Measurements from ENCODE around the gene HSF2BP.
"Not testable (repeated sequence)": the region's sequence is repeated elsewhere in the genome, so short reads cannot be mapped to it uniquely, and the experiment has no call there.

GRCh38 chr21:43651926-43652325, 7.4 kb downstream of the HSF2BP start:
- not testable (repeated sequence) for TF ChIP-seq CTCF (conservative IDR thresholded peaks at IDR 0.05); EZH2 (IDR thresholded peaks at IDR 0.05; ENCODE audit: low read depth)

Measured in PC-9 (cell line).